Hepatocyte (in vitro differentiated cells): Measurements from ENCODE around the gene ATN1. TPM values are rescaled to one million over a fixed set of nuclear protein-coding genes. Genes with fewer than 3 reads are reported as not detected.

Experiments used
- DNase-seq: peaks from one replicate; pipeline ENCODE4 v3.0.0-alpha.2; 2016; ENCODE audit warnings: low spot score
- H2AFZ ChIP-seq: fragments of 200-600 bp; sonication (generic); 2 replicates; pipeline ENCODE4 v1.6.0; 2016; ENCODE audit warnings: antibody characterized with exemption, mild to moderate bottlenecking
- H3K27ac ChIP-seq: fragments of 200-600 bp; sonication (generic); 2 replicates; pipeline ENCODE4 v1.5.1; 2016; ENCODE audit warnings: mild to moderate bottlenecking
- H3K27me3 ChIP-seq: fragments of 200-600 bp; sonication (generic); 2 replicates; pipeline ENCODE4 v1.6.1; 2016
- H3K36me3 ChIP-seq: fragments of 200-600 bp; sonication (generic); replicated peaks from 2 replicates; pipeline ENCODE4 v1.5.1; 2016; ENCODE audit warnings: low read depth; ENCODE audit not compliant: insufficient read depth
- H3K4me1 ChIP-seq: fragments of 200-600 bp; sonication (generic); 2 replicates; pipeline ENCODE4 v1.5.1; 2016; ENCODE audit warnings: mild to moderate bottlenecking, moderate library complexity; ENCODE audit not compliant: insufficient read depth
- H3K4me2 ChIP-seq: fragments of 200-600 bp; sonication (generic); 2 replicates; pipeline ENCODE4 v1.6.0; 2016
- H3K4me3 ChIP-seq: fragments of 200-600 bp; sonication (generic); 2 replicates; pipeline ENCODE4 v1.5.1; 2016; ENCODE audit warnings: mild to moderate bottlenecking
- H3K79me2 ChIP-seq: fragments of 200-600 bp; sonication (generic); 2 replicates; pipeline ENCODE4 v1.6.0; 2017; ENCODE audit warnings: mild to moderate bottlenecking
- H3K9me2 ChIP-seq: fragments of 200-600 bp; sonication (generic); replicated peaks from 2 replicates; pipeline ENCODE4 v1.6.0; 2017; ENCODE audit warnings: mild to moderate bottlenecking; ENCODE audit not compliant: insufficient read depth
- H3K9me3 ChIP-seq: fragments of 200-600 bp; sonication (generic); 2 replicates; pipeline ENCODE4 v1.5.1; 2016; ENCODE audit warnings: low read depth, mild to moderate bottlenecking
- H4K20me1 ChIP-seq: fragments of 200-600 bp; sonication (generic); 2 replicates; pipeline ENCODE4 v1.6.0; 2016; ENCODE audit warnings: mild to moderate bottlenecking; ENCODE audit not compliant: insufficient read depth, poor library complexity, severe bottlenecking
- EZH2 ChIP-seq: fragments of 200-600 bp; sonication (generic); IDR thresholded peaks from 2 replicates; pipeline ENCODE4 v1.6.1; 2016; ENCODE audit warnings: antibody characterized with exemption, mild to moderate bottlenecking, borderline replicate concordance
- EZH2phosphoT487 ChIP-seq: fragments of 200-600 bp; sonication (generic); IDR thresholded peaks from one replicate; pipeline ENCODE4 v1.6.1; 2018; ENCODE audit warnings: antibody characterized with exemption, mild to moderate bottlenecking, low read depth, moderate library complexity; ENCODE audit not compliant: unreplicated experiment, severe bottlenecking
- WGBS: methylation state at CpG from one replicate; pipeline ENCODE4 v1.1.6; 2016; ENCODE audit warnings: low lambda C conversion rate; ENCODE audit errors: missing lambda C conversion rate; 5-methylcytosine and 5-hydroxymethylcytosine counted together
- polyA plus RNA-seq: library from polyadenylated mRNA; unstranded; fragments of >200 nt; fragmentation: Nextera tagmentation; extraction: Ambion mirVana; gene quantifications from 2 replicates; pipeline ENCODE4 v1.2.1, GENCODE V29; 2016
- total RNA-seq: library from RNA; depleted of rRNA; stranded (reverse); fragments of >200 nt; gene quantifications from 2 replicates; pipeline ENCODE4 v1.2.3, GENCODE V29; 2014
- TF ChIP-seq, protein P1 (sequence below): fragments of 200-600 bp; sonication (generic); IDR thresholded peaks from 2 replicates; pipeline ENCODE4 v1.5.1; 2016; ENCODE audit warnings: antibody characterized with exemption, mild to moderate bottlenecking; ENCODE audit not compliant: poor library complexity

ATN1 gene
- total and polyA plus RNA-seq, 2 experiments from 2014 or later: 15.8 to 32.7 TPM

DNA sequence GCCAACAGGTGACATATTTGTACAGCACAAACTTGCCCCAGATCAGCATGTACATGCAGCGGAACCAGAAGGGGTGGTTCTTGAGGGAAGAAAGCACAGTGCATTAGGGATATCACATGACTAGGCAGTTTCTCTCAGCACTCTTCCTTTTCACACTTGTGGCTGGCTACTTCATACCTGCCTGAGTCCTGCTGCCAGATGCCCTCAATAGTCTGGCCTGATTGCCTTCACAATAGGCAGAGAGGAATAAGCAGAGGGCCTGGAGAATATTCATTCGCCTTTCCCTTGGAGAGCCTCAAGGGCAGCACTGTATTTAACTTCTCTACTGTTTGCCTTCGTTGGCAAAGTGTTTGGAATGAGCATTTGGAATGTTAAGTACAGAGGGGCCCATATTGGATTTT is 50.9 kb downstream of the ATN1 start:
- no peak for DNase-seq
- 94% methylated on average over 3 of the region's 3 CpGs for WGBS
- Histone ChIP-seq H3K36me3 (peaks cover 3% of the 10 kb centered on the region), H3K27me3 (no peaks in the 10 kb centered on the region), H3K4me1 (peaks cover 27% of the 10 kb centered on the region), H3K4me3 (no peak overlapping the region), H3K79me2 (peaks cover 2% of the 10 kb centered on the region), H2AFZ (no peak overlapping the region), H3K4me2 (no peak overlapping the region), H3K9me3 (no peaks in the 10 kb centered on the region), H3K9me2 (no peaks in the 10 kb centered on the region), H3K27ac (peak overlapping the region; percentile 92), H4K20me1 (no peaks in the 10 kb centered on the region)
- TF ChIP-seq, protein P1, sequence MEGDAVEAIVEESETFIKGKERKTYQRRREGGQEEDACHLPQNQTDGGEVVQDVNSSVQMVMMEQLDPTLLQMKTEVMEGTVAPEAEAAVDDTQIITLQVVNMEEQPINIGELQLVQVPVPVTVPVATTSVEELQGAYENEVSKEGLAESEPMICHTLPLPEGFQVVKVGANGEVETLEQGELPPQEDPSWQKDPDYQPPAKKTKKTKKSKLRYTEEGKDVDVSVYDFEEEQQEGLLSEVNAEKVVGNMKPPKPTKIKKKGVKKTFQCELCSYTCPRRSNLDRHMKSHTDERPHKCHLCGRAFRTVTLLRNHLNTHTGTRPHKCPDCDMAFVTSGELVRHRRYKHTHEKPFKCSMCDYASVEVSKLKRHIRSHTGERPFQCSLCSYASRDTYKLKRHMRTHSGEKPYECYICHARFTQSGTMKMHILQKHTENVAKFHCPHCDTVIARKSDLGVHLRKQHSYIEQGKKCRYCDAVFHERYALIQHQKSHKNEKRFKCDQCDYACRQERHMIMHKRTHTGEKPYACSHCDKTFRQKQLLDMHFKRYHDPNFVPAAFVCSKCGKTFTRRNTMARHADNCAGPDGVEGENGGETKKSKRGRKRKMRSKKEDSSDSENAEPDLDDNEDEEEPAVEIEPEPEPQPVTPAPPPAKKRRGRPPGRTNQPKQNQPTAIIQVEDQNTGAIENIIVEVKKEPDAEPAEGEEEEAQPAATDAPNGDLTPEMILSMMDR: no peak
- TF ChIP-seq EZH2 (no peak), EZH2phosphoT487 (no peak)

- H3K4me1 ChIP-seq: peaks cover 27% of the 10 kb centered on the region
- WGBS: 95% methylated on average over 6 of the region's 6 CpGs
- no peaks in the 10 kb centered on the region for H3K9me3 ChIP-seq
- TF ChIP-seq EZH2 (no peak), EZH2phosphoT487 (no peak)
- TF ChIP-seq, protein P1: no peak
- no peak for DNase-seq
- H3K9me2 ChIP-seq: no peaks in the 10 kb centered on the region
- H3K4me3 ChIP-seq: no peak overlapping the region
- no peaks in the 10 kb centered on the region for H3K79me2 ChIP-seq
- H2AFZ ChIP-seq: no peak overlapping the region
- H3K4me2 ChIP-seq: no peak overlapping the region
- no peaks in the 10 kb centered on the region for H3K27me3 ChIP-seq
- H4K20me1 ChIP-seq: no peaks in the 10 kb centered on the region
- H3K27ac ChIP-seq: peak overlapping the region; percentile 92
- H3K36me3 ChIP-seq: peaks cover 3% of the 10 kb centered on the region
These were observed 51.3 kb downstream of the ATN1 start for GRCh38 chr12:6979021-6979420.

DNA sequence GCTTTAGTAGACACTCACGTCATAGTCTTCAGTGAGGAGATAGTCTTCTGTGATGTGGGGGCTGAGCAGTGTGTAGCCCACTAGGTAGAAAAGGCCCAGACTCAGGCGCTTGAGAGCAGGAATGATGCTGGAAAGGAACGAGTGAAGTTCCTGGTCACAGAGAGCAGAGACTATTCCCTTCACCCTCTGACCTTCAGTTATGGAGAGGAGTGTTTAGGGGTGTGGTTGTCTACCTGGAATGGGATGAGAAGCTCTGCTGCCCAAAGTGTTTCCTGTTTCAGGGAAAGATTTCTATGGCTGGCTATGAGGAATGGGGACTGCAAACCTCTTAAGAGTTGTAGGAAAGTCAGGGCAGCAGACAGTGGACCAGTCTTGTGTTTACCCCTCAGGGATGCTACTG is 51.7 kb downstream of the ATN1 start:
- H3K4me2 ChIP-seq: no peak overlapping the region
- 91% methylated on average over 3 of the region's 3 CpGs for WGBS
- no peak overlapping the region for H3K4me3 ChIP-seq
- H3K9me3 ChIP-seq: no peaks in the 10 kb centered on the region
- H3K36me3 ChIP-seq: peaks cover 3% of the 10 kb centered on the region
- H2AFZ ChIP-seq: no peak overlapping the region
- H3K9me2 ChIP-seq: no peaks in the 10 kb centered on the region
- peaks cover 2% of the 10 kb centered on the region for H3K79me2 ChIP-seq
- TF ChIP-seq EZH2 (no peak), EZH2phosphoT487 (no peak)
- TF ChIP-seq, protein P1: no peak
- H3K4me1 ChIP-seq: peaks cover 27% of the 10 kb centered on the region
- peak overlapping the region; percentile 92 for H3K27ac ChIP-seq
- H3K27me3 ChIP-seq: no peaks in the 10 kb centered on the region
- no peak for DNase-seq
- H4K20me1 ChIP-seq: no peaks in the 10 kb centered on the region

DNA sequence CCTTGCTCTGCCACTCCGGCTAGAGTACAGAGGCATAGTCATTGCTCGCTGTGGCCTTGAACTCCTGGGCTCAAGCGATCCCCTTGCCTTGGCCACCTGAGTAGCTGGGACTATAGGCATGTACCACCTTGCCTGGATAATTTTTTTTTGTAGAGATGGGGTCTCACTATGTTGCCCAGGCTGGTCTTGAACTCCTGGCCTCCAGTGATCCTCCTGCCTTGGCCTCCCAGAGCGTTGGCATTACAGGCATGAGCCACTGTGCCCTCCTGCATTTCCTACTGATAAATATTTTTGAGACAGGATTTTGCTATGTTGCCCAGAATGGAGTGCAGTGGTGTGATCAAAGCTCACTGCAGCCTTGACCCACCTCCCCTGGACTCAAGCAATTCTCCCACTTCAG is 52.3 kb downstream of the ATN1 start:
- peak overlapping the region; percentile 92 for H3K27ac ChIP-seq
- H3K4me1 ChIP-seq: peaks cover 27% of the 10 kb centered on the region

More for the DNA sequence above, 52.3 kb downstream of the ATN1 start:
- Histone ChIP-seq H3K9me3 (no peaks in the 10 kb centered on the region), H3K4me2 (no peak overlapping the region), H3K9me2 (no peaks in the 10 kb centered on the region), H3K79me2 (peaks cover 4% of the 10 kb centered on the region), H3K4me3 (no peak overlapping the region), H4K20me1 (no peaks in the 10 kb centered on the region), H3K36me3 (peaks cover 3% of the 10 kb centered on the region), H3K27me3 (no peaks in the 10 kb centered on the region), H2AFZ (no peak overlapping the region)
- TF ChIP-seq, protein P1: no peak
- no peak for TF ChIP-seq EZH2
- TF ChIP-seq EZH2phosphoT487: no peak
- DNase-seq: no peak
- WGBS: 97% methylated on average over 4 of the region's 4 CpGs
